Measurements from ENCODE around the gene OTX1. TPM values are rescaled to one million over a fixed set of nuclear protein-coding genes. Genes with fewer than 3 reads are reported as not detected.

The OTX1 gene
- 1 to 10 TPM in 1 of 4 donors, under 1 TPM in 1, not detected in 2; 0.85 to 2.6 TPM for total RNA-seq

GRCh38 chr2:63050334-63051041, at the start of gene OTX1:
Gene OTX1 (plus strand): TSS chr2:63050830. CDS start chr2:63052991, 2,161 bp downstream.
- H3K4me1 ChIP-seq, result peaks cover 29 to 74% (median 45%) of the 10 kb centered on the region in 3 donors
- no peak for TF ChIP-seq POLR2A (IDR thresholded peaks at IDR 0.05)
- TF ChIP-seq, protein P1, sequence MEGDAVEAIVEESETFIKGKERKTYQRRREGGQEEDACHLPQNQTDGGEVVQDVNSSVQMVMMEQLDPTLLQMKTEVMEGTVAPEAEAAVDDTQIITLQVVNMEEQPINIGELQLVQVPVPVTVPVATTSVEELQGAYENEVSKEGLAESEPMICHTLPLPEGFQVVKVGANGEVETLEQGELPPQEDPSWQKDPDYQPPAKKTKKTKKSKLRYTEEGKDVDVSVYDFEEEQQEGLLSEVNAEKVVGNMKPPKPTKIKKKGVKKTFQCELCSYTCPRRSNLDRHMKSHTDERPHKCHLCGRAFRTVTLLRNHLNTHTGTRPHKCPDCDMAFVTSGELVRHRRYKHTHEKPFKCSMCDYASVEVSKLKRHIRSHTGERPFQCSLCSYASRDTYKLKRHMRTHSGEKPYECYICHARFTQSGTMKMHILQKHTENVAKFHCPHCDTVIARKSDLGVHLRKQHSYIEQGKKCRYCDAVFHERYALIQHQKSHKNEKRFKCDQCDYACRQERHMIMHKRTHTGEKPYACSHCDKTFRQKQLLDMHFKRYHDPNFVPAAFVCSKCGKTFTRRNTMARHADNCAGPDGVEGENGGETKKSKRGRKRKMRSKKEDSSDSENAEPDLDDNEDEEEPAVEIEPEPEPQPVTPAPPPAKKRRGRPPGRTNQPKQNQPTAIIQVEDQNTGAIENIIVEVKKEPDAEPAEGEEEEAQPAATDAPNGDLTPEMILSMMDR (IDR thresholded peaks at IDR 0.05), result no peak
- WGBS, 2 donors, result 0% methylated on average over 3 to 12 of the region's 73 CpGs
- H3K36me3 ChIP-seq, result peaks cover 0 to 15% (median 0%) of the 10 kb centered on the region in 3 donors
- H3K27me3 ChIP-seq, result peaks cover 0 to 100% (median 33%) of the 10 kb centered on the region in 4 donors
- H3K4me3 ChIP-seq, result peak within 1 kb of the TSS; percentile 60 to 71 (median 66)
- DNase-seq, result no peak
- H3K27ac ChIP-seq, result peak within 1 kb of the TSS; percentile 62 to 85 (median 74)
- intact Hi-C loops (cut with DNase I), result no loop called here
- H3K9me3 ChIP-seq, result no peaks in the 10 kb centered on the region

- no peak for TF ChIP-seq POLR2A (IDR thresholded peaks at IDR 0.05)
- TF ChIP-seq, protein P1 (IDR thresholded peaks at IDR 0.05), result no peak
- Histone ChIP-seq H3K27me3 (no peaks in the 10 kb centered on the region), H3K4me3 (no peak overlapping the region), H3K36me3 (peaks cover 0 to 90% (median 2%) of the 10 kb centered on the region in 3 donors), H3K9me3 (no peaks in the 10 kb centered on the region), H3K4me1 (no peaks in the 10 kb centered on the region), H3K27ac (no peak overlapping the region)
- intact Hi-C loops (cut with DNase I), result no loop called here
- no peak for DNase-seq
These were observed 49.1 kb upstream of the OTX1 start for GRCh38 chr2:63001576-63001975.

GRCh38 chr2:63003351-63003750, 47.3 kb upstream of the OTX1 start:
- Histone ChIP-seq H3K27ac (no peak overlapping the region), H3K4me1 (no peaks in the 10 kb centered on the region), H3K27me3 (no peaks in the 10 kb centered on the region), H3K36me3 (peaks cover 0 to 78% (median 0%) of the 10 kb centered on the region in 3 donors), H3K9me3 (no peaks in the 10 kb centered on the region), H3K4me3 (no peak overlapping the region)
- TF ChIP-seq, protein P1 (IDR thresholded peaks at IDR 0.05), result no peak
- no peak for DNase-seq
- WGBS, 2 donors, result 89 to 90% methylated on average over 4 of the region's 4 CpGs
- intact Hi-C loops (cut with DNase I), result no loop called here

DNA sequence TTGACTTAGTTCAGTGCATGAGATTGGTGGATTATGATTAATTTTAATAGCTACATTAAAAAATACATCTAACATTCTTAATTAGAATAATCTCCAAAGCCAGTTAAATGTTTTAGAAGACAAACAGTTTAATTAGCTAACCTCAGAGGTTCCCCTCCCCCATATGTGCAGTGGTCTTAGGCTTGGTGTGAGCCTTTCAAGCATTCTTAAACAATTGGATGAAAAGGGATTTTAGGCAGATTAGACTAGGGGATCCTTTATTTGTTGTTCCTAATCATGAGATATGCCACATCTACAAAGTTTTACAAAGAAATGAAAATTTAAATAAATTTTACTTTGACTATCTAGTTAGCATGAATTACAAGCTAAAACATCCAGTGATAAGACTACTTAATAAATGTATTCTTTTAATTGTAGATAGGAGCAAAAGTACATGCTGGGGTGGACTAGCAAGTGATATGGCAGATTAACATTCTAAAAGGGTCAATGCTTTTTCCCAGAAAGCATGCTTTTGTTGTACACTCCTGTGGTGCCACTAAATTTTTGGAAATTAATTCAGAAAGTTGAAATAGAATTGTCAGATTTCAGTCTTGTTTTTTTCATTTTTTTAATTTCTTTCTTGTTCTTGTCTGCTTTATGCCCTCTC, 42.7 kb upstream of the OTX1 start:
- Histone ChIP-seq H3K9me3 (no peaks in the 10 kb centered on the region), H3K27me3 (no peaks in the 10 kb centered on the region), H3K4me1 (no peaks in the 10 kb centered on the region), H3K4me3 (no peak overlapping the region), H3K36me3 (peaks cover 0 to 44% (median 0%) of the 10 kb centered on the region in 3 donors), H3K27ac (no peak overlapping the region)
- no peak for DNase-seq
- intact Hi-C loops (cut with DNase I), result no loop called here
- TF ChIP-seq, protein P1 (IDR thresholded peaks at IDR 0.05), result no peak
- no peak for TF ChIP-seq POLR2A (IDR thresholded peaks at IDR 0.05)

DNA sequence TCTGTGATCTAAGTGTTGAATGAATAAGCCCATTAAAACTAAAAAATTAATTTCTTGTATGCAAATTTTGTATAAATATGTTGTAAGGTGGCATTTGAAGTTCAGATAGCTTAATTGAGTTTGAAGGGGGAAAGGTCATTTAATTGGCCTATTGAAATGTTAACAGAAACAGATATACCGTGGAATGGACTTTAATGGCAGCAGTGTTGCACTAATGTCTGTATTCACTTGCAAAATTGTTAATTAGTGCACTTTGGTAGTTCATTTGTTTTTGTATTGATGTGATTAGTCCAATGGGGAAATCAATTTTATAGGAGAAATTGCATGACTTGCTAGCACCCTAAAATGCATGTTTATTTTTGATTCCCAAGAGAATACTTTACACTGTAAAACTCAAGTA, 41.8 kb upstream of the OTX1 start:
- no peak for DNase-seq
- 89 to 97% methylated on average over 1 of the region's 1 CpG for WGBS, 2 donors
- no peak for TF ChIP-seq POLR2A (IDR thresholded peaks at IDR 0.05)
- TF ChIP-seq, protein P1 (IDR thresholded peaks at IDR 0.05), result no peak

More for the DNA sequence above, 41.8 kb upstream of the OTX1 start:
- no peaks in the 10 kb centered on the region for H3K9me3 ChIP-seq
- H3K36me3 ChIP-seq, result peaks cover 0 to 46% (median 0%) of the 10 kb centered on the region in 3 donors
- no peaks in the 10 kb centered on the region for H3K4me1 ChIP-seq
- no peak overlapping the region for H3K4me3 ChIP-seq
- intact Hi-C loops (cut with DNase I), result no loop called here
- no peaks in the 10 kb centered on the region for H3K27me3 ChIP-seq
- no peak overlapping the region for H3K27ac ChIP-seq
